ENCODE results near the gene KDM1A. TPM values are rescaled to one million over a fixed set of nuclear protein-coding genes. Genes with fewer than 3 reads are reported as not detected.

Gene KDM1A
- total and polyA plus RNA-seq, 10 of the 15 experiments (the other 5 are each of a cell fraction or from before 2014, with no cell fraction given): 39.2 to 118 (median 98.9) TPM

DNA sequence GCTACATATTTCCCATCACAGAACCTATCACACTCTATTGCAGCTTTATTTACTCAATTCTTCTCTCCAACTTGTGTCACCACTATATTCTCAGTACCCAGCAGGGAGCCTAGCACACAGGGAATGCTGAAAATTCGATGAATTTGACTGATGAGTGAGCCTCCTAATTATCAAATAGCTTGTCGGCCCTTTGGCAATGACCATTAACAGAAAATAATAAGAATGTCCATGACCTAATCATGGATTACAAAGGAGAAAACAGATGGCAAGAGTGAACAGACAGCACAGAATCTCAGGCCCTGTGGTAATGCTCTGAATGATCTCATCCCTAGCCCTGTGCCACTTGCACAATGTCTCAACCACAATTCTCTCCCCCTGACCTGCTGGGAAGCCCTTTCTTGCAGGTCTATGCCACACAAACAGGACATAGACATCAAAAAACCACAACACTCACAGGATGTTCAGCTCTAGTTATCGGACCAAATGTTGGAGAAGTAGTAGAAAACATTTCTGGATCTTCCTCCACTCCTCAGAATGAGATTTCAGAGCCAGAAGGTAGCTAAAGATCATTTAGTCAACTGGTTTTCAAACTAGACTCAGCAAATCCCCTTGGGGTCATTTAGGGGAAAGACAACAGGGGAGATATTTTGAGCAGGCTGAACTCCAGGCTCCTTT is 80.9 kb downstream of the KDM1A start (continued):
- TF ChIP-seq, protein P1, sequence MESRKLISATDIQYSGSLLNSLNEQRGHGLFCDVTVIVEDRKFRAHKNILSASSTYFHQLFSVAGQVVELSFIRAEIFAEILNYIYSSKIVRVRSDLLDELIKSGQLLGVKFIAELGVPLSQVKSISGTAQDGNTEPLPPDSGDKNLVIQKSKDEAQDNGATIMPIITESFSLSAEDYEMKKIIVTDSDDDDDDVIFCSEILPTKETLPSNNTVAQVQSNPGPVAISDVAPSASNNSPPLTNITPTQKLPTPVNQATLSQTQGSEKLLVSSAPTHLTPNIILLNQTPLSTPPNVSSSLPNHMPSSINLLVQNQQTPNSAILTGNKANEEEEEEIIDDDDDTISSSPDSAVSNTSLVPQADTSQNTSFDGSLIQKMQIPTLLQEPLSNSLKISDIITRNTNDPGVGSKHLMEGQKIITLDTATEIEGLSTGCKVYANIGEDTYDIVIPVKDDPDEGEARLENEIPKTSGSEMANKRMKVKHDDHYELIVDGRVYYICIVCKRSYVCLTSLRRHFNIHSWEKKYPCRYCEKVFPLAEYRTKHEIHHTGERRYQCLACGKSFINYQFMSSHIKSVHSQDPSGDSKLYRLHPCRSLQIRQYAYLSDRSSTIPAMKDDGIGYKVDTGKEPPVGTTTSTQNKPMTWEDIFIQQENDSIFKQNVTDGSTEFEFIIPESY (IDR thresholded peaks at IDR 0.05): no peak

DNA sequence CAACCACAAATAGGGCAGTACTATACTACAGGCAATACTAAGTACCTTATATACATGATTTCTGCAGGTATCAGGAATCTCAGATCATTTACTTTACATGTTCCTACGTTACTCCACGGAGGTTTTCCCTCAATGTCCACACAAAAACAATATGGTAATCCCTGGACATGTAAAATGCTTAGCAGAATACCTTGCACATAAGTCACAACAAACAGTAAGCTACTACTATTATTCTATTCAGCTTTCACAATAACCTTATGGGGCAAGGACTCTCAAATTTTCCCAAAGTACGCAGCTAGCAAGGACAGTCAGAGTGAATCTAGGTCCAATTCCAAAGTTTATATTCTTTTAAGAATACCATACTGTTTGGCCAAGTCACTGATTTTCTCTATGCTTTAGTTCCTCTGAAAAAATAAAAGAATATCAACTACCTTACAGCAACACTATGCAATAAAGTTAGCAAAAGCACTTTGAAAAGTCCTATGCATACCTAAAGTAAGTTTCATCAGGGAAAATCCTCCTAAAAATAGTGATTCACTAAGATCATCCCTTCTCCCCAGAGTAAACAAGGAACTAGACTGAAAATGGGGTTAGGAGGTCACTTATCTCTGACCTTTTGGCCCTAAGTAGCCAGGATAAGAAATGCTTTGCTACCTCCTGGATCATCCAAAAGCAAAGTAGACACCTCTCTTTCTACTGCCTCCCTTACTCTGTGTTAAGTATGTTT is 82.0 kb downstream of the KDM1A start:
- DNase-seq (ENCODE audit: low read depth, low spot score) (no peak), FAIRE-seq (no peak), ATAC-seq (no peak)
- H3K4me2 ChIP-seq (ENCODE audit: control insufficient read depth, insufficient read depth): no peak overlapping the region
- H3K4me1 ChIP-seq (ENCODE audit: control insufficient read depth, insufficient read depth, low read length): no peaks in the 10 kb centered on the region
- ChIA-PET SMC1A (ENCODE audit: uncharacterized antibody, unreplicated experiment) (interaction anchor here (0.9 to 7.6 kb wide), 11 partner anchors 16 to 122 kb away, joined by 3 to 455 read pairs (median 16); partner anchors contain the start of gene LUZP1), POLR2A (interaction anchor here (0.6 to 2.5 kb wide), 5 partner anchors 11 to 175 kb away, joined by 3 to 8 read pairs (median 3); no protein-coding TSS in a partner anchor), CTCF (interaction anchor here (0.8 to 20.3 kb wide), 7 partner anchors 11 to 81 kb away, joined by 3 to 961 read pairs (median 35); partner anchors contain the start of gene LUZP1), RAD21 (ENCODE audit: unreplicated experiment) (interaction anchor here (1.2 to 6.3 kb wide), 9 partner anchors 11 to 84 kb away, joined by 4 to 338 read pairs (median 13); no protein-coding TSS in a partner anchor)
- no peaks in the 10 kb centered on the region for H4K20me1 ChIP-seq (ENCODE audit: control insufficient read depth, insufficient read depth)
- no peak overlapping the region for H3K27ac ChIP-seq (ENCODE audit: control insufficient read depth, insufficient read depth)
- H3K4me3 ChIP-seq: no peak overlapping the region
- TF ChIP-seq, protein P2, sequence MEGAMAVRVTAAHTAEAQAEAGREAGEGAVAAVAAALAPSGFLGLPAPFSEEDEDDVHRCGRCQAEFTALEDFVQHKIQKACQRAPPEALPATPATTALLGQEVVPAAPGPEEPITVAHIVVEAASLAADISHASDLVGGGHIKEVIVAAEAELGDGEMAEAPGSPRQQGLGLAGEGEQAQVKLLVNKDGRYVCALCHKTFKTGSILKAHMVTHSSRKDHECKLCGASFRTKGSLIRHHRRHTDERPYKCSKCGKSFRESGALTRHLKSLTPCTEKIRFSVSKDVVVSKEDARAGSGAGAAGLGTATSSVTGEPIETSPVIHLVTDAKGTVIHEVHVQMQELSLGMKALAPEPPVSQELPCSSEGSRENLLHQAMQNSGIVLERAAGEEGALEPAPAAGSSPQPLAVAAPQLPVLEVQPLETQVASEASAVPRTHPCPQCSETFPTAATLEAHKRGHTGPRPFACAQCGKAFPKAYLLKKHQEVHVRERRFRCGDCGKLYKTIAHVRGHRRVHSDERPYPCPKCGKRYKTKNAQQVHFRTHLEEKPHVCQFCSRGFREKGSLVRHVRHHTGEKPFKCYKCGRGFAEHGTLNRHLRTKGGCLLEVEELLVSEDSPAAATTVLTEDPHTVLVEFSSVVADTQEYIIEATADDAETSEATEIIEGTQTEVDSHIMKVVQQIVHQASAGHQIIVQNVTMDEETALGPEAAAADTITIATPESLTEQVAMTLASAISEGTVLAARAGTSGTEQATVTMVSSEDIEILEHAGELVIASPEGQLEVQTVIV (IDR thresholded peaks at IDR 0.05; ENCODE audit: borderline replicate concordance, partially characterized antibody): no peak
- no peak for TF ChIP-seq STAT1 (conservative IDR thresholded peaks at IDR 0.05)
- no peak for TF ChIP-seq IKZF2 (IDR thresholded peaks at IDR 0.05)
- no peak for TF ChIP-seq MTA3 (IDR thresholded peaks at IDR 0.05; ENCODE audit: borderline replicate concordance, low read length)
- TF ChIP-seq CHD1 (IDR thresholded peaks at IDR 0.05; ENCODE audit: low read depth, low read length): no peak
- no peaks in the 10 kb centered on the region; the same call in 1 of the 2 replicates for H3K79me2 ChIP-seq (ENCODE audit: control insufficient read depth, insufficient read depth, low read length)
- no peaks in the 10 kb centered on the region for H3K9me3 ChIP-seq (replicated peaks; ENCODE audit: control insufficient read depth, insufficient read depth, low read length)
- no TSS peak for BruUV-seq (replicated peaks)
- no peak overlapping the region for H3K9ac ChIP-seq (ENCODE audit: control insufficient read depth, insufficient read depth, low read length)
- intact Hi-C loops (cut with micrococcal nuclease; ENCODE audit: unreplicated experiment): loop anchor here (5.0 kb wide), 1 partner anchor 181 kb away; no protein-coding TSS in a partner anchor
- WGBS (ENCODE audit: insufficient coverage, insufficient replicate concordance, low lambda C conversion rate, missing lambda C conversion rate): 65% methylated on average over 3 of the region's 3 CpGs
- no peaks in the 10 kb centered on the region; a peak in 1 of 4 replicates for H3K36me3 ChIP-seq (ENCODE audit: control insufficient read depth in 2 of 2, insufficient read depth in 2 of 2, low read length in 1 of 2)
- in situ Hi-C loops (cut with MboI): no loop called here
- no peak overlapping the region for H2AFZ ChIP-seq (ENCODE audit: control insufficient read depth, low read depth, low read length)
- H3K27me3 ChIP-seq (replicated peaks in 1 of 2; ENCODE audit: control insufficient read depth in 2 of 2, insufficient read depth in 2 of 2, low read length in 1 of 2): no peaks in the 10 kb centered on the region

All from GM12878 (cell line).